Measurements from ENCODE around the gene PCARE.
"Not testable (repeated sequence)": the region's sequence is repeated elsewhere in the genome, so short reads cannot be mapped to it uniquely, and the experiment has no call there.

PCARE gene

DNA sequence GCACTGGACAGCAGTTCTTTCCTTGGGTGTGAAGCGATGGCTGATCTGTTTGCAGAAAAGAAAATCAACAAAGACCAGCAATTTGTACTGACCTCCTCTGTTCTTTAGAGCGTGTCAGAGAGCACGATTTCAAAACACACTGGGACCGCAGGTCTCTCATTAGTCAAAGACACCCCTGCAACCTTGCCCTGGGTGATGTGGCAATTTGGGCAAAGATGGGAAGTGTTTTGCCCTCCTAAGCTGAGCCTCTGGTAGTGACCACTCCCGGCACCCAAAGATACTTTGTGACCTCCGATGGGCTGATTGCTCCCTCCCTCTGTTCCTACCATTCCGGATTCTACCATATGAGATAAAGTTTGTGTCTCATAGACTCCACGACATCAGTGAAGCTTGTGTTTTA is 22.6 kb upstream of the PCARE start:
- DNase-seq = no peak

DNA sequence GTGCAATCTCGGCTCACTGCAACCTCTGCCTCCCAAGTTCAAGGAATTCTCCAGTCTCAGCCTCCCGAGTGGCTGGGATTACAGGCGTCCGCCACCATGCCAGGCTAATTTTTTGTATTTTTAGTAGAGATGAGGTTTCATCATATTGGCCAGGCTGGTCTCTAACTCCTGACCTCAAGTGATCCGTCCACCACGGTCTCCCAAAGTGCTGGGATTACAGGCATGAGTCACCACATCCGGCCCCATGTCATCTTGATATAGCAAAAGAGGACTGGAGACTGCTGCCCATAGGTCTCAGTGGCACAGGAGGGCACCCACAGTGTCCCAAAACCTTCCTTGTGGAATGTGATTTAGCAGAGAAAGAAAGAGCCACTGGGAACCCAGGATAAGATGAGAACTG is 16.0 kb upstream of the PCARE start:
- not testable (repeated sequence) for DNase-seq

DNA sequence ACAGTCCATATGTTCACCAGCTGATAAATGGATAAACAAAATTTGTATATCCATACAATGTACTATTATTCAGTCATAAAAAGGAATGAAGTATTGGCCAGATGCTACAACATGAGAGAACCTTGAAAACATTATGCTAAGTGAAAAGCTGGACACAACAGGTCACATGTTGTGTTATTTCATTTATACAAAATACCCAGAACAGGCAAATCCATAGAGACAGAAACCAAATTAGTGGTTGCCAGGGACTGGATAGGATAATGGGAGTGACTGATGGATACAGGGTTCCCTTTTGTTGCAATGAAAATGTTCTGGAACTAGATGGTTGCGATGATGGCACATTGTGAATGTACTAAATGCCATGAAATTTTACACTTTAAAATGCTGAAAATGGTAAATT is 10.2 kb upstream of the PCARE start:
- no peak for DNase-seq

DNA sequence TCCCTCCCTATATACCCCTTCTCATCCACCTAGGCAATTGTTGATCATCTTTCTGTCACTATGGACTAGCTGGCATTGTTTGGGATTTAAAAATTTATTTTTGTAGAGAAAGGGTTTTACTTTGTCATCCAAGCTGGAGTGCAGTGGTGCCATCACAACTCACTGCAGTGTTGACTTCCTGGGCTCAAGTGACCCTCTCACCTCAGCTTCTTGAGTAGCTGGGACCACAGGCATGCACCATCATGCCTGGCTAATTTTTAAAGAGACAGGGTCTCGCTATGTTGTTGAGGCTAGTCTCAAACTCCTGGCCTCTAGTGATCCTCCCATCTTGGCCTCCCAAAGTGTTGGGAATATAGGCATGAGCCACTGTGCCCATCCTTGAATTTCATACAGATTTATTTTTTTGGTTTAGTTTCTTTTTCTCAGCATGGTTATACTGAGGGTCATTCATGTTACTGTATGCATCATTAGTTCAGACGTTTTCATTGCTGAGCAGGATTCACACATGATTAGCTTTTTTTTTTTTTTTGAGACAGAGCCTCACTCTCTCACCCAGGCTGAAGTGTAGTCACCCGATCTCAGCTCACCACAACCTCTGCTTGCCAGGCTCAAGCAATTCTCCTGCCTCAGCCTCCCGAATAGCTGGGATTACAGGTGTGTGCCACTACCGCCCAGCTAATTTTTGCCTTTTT is 8.6 kb upstream of the PCARE start:
- no peak for DNase-seq

DNA sequence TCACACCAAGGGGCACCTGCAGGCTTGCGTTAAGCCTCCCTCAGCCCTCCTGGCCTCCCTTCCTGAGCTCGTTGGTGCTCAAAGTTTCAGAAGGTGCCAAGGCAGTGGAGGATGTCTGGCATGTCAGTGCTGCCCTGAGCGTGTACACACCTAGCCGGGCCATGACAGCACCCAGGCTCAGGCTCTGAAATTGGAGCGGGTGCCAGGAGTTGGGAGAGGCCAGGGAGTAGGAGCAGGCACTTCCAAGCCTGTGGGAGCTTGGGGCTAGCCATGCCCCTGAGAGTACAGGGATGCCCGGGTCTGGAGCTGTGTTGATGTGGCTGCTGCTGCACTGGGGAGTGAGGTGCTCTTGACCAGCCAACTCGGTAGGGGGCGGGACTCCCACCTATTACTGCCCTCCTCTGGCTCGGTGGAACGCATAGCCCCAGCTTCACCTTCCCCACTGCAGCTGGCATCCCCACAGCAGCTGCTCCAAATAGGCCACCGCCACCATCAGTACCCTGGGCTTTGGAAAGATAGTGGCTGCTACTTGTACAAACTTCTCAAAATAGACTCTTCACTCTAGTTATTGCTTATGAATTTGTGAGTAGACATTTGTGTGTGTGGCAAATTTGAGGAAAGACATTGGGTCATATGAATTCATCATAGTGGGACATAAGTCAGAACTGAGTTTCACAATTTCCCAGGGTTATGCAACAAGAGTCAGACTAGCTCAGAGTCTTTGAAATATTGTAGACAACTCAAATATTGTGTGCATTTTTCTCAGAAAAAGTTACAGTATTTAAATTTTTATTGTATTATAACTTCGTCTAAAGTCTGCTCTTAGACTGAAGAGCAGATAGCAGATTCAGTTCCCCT is 6.8 kb upstream of the PCARE start:
- DNase-seq = no peak

DNA sequence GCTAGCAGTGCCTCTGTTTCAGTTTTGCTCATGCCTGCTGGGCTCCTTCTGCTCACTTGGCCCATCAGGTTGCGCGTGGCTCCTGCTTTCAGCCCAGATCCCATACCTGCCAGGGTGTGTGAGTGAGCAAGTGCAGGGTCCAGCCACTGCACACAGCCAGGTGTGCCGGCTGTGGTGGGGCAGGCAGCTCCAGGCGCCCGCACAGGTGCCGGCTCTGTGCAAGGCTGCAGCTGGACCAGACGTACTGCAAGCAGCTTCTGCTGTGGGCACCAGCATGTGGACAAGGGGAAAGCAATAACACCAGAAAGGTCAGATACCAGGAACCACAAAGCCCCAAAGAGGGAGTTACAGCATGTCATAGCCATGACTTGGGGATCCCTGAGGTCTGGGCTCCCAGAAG is 5.6 kb upstream of the PCARE start:
- DNase-seq = no peak

DNA sequence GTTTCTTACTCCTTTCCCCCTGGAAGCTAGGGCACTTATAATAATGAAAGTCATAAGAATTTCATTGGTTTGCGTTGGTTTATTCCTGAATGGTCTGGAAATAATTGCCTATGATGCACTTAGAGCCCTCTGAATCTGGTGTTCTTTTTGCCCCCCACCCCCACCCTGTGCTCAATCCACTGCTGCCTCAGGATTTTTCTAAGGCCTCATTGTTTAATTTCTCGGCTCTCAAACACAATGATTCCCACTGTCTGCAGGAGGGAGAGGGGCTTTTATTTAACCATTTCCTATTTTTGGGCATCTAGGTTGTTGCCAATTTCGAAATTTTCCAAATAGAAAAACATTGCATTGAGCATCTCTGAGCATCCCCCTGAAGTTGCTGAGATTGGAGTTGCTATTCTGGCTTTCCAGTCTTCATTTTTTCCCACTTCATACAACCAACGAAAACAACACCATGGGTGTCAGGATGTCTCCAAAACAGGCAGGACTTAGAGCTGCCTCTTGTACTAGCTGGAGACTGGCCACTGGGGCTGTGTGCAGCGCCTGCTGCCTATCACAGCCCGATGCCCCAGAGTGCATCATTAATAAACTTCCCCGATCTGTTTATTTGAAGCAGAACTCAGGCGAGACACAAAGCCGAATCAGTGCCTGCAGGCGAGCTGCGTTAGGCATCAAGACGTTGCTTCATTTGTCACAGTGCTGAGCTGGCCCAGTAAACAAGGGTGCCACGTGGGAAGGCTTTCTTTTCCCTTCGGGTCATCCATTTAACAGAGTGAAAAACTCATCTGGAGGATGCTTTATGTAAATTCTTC is 1.8 kb upstream of the PCARE start:
- DNase-seq = no peak

DNA sequence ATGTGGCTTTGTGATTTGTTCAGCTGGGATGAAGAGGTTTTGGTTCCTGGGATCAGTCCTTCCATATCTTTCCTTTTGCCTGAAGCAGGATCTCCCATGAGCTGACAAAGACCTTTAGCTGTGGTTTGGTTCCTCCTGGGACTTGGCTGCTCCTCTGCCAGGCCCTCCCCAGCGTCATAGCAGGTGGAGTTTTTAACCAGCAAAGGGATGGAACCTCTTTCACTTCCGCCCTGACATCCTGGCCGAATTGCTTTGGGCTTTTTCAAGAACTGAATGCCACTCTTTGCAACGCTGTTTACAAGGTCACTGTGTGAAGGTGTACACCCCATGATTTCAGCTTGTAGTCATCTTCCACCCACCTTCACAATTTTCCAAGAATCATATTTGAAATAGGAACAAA is 390 bp downstream of the PCARE start:
- DNase-seq = no peak

DNA sequence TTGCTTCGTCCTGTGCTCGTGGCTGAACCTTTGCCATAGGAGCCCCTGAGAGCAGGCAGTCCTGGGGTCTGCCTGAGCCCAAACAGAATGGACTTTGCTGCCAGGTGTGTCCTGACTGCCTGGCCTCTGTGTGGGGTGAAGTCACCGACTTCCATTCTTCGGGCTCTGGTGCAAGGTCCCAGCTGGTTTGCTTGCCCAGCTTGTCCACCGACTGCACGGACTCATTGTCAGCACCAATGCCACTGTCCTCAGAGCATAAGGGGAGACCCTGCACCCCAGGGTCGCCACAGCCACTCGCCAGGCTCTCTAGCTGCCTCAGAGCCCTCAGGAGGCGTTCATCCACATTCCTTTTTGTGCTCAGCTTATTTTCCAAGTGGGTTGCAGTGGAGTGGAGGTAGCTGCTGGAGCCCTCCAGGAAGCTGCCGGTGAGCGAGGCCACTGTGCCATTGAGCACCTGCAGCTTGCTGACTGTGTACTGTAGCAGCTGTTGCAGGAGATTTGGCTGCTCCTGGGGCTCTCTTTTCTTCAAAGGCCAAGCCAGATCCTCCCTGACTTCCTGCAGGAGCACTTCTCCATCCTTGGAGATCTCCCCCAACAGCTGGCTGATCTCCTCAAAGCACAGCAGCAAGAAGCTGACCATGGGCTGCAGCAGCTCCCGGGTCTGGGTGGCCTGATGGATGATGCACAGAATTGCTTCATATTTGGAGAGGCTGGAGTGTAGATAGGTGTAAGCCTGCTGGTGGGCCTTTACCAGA is 1.2 kb downstream of the PCARE start:
- DNase-seq = no peak

DNA sequence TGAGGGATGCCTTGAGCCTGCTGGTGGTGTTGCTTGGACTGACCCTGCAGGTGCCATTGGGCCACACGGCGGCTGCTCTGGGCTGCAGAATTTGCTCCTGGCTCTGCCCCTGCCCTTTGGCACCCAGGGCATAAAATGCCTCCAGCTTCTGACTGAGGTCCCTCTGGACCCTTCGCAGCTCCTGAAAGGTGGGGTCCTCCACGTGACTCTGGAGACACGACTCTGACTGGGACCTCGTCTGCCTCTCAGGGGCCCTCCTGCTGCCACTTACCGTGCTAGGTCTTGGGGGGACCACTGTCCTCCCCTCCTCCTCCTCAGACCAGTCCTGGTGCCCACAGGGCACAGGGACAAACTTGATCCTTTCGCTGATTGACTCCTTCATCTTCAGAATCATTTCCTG is 2.1 kb downstream of the PCARE start:
- DNase-seq = no peak

DNA sequence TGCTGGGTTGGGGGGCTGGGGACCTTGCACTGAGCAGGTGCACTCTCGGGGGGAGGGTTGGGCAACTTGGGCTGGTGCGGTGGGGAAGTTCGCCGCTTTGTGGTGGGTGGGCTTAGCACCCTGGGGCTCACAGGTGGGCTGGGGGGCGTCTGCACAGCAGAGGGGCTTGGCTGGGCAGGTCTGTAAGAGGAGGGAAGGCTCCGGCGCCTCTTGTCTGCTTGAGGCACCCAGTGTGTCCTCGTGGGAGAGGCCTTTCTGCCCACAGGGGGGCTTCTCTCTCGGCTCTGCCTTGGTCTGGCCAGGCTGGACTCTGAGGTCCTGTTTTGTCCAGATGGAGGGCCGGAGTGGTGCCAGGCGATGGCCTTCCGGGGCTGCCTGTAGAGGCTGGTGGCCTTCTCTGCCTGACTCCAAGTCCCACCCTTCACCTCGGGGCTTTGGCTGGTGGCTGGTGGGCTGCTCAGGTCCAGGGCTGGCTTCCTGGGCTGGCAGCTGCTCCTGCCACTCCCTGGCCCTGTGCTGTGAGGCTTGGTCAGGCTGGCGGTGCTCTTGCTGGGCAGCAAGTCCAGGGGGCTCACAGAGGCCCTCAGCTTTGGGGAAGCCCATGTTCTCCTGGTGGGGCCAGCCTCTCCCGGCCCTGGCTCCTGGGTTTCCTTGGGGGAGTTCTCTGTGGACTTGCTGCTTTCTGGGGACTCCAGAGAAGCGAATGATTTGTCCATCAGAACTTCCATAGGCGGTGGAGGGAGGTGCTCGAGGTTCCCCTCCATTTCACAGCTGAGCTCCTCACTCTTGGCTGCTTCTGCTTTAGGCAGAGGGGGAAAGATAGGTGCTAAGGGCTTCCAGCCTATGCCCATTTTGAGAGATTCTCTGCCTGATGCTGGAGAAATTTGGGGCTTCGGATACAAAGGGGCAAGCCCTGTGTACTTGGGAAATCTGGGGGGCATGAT is 3.0 kb downstream of the PCARE start:
- DNase-seq = no peak

DNA sequence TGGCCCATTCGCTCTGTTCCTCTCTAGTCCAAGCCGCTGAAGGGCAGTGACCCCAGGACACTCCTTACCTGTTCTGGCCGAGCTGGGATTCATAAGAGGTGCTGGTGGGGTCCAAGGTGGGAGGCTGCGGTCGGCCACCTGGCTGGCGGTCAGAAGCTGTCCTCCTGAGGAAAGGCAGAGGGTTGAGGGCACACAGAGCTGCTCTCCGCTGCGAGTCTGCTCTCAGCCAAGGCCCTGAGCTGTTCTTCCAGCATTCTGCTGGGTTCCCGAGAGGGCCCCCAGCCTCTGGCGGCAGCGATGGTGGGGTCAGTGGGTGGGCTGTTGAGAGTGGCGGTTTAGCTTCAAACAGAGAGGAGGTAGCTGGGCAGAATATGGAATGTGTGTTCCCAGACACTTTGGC is 3.8 kb downstream of the PCARE start:
- no peak for DNase-seq

DNA sequence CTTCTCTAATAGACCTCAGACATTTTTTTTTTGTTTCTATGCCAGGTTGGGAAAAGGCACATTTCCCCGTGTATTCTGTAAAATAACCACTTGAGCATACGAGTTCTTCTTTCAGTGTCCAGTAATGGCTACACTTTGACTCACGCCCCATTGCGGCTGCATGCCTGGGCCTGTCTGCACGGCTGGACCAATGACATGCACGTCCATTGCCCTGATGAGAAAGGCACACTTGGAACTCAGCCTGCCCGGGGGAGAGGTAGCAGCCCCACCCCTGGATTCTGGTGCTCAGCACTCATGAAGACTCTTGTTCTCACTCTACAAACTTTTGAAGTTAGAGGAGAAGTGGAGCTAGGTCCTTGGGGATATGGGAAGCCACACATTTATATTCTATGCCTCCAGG is 5.8 kb downstream of the PCARE start:
- no peak for DNase-seq

DNA sequence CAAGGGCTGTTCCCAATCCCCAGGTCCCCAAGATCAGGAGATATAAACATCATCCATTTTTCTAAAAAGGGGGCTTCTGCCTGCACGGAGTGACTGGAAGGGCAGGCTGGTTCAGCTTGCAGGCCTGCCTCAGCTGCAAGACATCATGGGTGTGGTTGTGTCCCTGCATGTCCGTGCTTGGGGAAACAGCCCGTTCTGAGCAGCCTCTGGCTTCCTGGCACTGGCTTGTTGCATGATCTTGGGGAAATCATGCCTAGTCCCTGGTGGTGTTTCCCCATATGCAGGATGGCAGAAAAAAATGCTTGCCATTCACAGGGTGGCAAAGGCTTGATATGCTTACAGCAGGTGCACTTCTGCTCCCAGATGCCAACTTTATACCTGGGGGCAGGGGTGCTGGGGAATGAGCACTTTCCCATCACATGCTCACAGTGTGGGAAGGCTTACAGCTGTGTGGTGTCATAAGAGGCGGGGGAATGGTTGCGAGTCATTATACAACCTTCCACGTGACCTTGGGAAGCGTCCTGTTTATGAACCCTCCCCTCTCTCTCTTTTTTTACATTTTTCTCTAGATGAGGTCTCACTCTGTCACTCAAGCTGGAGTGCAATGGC is 7.2 kb downstream of the PCARE start:
- no peak for DNase-seq

DNA sequence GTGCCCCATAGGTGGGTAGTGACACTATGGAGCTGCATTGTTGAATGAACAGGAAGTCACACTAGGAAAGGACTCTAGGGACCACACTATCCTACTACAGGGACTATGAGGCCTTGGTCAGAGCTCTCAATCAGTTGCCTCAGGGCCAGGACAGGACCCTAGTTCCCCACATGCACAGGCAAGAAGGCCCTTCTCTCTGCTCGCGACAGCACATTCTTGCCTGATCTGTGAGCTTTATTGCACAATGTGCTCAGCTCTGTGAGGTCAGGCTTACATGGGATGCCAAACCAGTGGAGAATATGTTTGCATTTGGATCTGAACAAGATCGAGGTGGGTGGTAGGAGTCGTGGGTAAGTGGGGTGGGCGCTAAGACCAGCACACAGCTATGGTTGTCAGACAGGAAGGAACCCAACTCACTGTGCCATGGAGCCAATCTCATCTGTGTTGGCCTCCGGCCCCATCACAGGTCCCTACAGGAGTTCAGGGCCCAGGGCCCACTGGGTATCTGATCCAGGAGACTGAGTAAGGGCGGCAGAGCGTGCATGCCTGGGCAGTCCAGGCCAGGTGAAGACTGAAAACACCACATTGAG is 8.0 kb downstream of the PCARE start:
- DNase-seq = no peak

DNA sequence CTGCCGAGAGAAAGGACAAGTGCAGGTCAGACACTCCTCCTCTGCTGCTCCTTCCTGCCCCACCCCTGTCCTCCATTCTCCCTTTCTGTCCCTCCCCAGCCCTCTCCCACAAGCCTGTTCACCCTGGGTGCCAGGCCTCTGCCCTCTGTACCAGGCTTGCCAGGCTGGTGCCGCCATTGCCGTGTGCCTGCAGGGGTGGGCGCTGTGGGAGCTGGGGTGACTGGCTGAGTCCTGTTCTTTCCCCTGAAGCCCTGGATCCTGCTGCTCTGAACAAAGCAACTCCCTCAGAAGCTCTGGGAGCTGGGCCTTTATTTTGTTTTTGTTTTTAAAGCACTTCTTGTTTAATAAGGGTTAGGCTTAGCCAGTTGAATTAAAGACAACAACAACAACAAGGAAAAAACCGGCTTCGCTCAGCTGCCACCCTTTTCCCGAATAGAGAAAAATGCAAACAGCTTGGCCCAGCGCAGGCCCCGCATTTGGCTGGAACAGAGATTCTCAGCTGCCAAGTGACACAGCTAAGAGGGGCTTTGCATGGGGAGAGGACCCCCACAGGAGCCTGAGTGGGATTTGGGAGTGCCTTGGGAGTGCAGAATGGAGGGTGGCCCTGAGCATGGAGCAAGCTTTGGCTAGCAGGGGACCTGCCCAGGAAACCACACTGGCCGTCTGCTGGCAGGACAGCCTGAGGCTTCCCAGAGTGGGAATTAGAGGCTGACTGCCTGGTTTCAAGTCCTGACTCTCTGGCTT is 9.1 kb downstream of the PCARE start:
- no peak for DNase-seq

DNA sequence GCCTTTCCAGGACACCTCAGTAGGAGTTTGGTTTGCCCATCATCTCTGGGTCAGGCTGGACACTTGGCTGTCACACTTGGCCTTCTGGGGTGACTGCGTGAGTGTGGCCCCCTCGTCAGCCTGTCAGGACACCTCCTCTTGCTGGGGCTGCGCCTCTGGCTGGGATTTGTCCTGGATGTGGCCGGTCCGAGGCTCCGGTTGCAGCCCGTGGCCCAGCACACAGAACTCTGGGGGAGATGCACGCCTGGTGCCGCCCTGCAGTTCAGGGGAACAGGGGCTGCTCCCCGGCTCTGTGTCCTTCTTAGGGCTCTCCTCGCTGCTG is 9.6 kb downstream of the PCARE start:
- DNase-seq = no peak

DNA sequence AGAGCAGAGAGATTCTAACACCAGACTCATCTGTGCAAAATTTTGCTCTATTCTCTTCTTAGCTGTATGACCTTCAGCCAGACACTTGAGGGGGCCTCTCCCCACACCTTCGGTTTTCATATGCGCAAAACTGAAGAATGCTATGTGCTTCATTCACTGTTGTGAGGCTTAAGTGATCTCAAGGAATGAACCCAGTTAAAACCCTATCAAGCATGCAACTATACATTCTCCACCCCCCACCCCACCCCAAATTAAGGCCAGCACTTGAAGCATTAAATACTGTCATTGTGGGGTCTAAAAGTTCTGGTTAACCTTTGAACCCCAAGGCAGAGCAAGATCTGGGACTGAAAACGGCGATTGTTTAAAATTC is 10.0 kb downstream of the PCARE start:
- DNase-seq = no peak

DNA sequence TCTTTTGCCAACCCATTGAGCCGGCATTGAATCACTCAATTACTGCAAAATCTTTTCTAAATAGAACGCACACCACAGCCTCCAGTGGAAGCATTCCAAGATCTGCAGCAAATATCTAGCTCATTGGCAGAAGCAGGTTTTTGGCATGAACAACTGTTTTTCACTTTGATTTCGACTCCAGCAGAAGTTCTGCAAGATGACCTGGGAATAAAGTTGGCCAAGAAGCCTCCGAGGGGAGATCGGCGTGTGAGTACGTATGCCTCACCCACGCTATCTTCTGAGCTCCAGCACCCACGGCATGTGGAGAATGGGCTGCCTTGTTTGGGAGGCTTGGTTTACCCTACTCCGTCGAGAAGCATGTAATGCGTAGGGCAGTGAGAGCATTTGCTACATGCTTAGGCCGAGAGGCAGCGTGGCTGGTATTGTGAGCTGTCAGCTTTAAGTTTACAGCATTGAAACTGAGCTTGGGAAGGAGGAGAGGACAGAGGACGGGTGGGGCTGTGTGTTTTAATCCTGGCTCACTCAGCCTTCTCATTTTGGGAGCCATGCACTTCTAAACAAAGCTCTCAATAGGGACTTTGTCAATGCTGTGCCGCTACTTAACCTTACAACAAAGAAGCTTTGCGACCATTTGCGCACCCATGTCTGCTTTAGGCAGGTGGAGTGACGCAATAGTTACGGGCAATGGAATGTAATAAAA is 10.5 kb downstream of the PCARE start:
- no peak for DNase-seq

DNA sequence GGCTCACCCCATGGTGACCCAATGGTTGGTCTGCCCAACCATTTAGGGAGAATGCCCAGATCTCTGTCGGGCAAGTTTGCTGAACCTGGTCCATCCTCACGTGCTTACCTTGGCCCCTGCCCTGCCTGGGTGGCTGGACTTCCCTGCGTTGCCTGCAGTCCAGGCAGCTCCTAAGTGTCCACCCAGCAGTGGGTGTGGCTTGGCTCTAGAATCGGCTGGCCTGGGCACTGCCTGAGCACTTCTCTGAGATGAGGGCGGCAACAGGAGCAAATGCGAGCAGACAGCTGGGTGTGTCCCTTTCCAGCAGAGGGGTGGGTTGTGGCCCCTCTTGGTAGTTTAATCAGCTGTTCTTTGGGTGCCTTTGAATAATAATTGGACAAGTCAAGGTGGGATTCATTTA is 11.3 kb downstream of the PCARE start:
- no peak for DNase-seq

Measured in CD4-positive, alpha-beta T cell treated with Interleukin-1 beta for 1 hour (primary cell).